ENCODE data around the gene PTPN9.
"Not testable (repeated sequence)": the region's sequence is repeated elsewhere in the genome, so short reads cannot be mapped to it uniquely, and the experiment has no call there.

Gene PTPN9

DNA sequence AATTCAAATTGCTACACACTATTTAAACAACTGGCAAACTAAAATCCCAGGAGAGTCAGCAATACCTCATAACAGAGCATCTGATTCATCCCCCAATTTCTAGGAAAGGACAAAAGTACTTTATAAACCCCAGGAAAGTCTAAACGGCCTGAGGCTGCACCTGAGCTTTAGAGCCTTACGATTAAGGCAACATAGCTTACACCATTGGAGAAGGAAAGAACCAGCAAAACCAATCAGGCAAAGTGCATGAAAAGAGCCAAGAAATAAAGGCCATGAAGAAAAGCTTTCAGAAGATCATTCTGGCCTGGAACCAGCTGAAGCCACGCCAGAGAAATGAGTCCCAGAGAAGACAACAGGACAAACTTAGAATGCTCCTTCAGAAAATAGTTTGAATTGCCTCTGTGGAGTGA, 48.1 kb downstream of the PTPN9 start:
- peak; percentile 38 for DNase-seq (ENCODE audit: low spot score)

DNA sequence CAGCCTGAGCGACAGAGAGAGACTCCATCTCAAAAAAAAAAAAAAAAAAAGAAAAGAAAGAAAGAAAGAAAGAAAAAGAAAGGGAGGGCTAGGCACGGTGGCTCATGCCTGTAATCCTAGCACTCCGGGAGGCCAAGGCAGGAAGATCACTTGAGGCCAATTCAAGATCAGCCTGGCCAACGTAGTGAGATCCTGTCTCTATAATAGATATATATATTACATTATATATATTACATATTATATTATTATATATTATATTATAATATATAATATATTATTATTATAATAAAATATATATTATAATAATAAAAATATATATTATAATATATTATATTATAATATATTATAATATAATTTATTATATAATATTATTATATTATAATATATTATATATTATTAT, 48.9 kb downstream of the PTPN9 start:
- no peak for DNase-seq (ENCODE audit: low spot score)

DNA sequence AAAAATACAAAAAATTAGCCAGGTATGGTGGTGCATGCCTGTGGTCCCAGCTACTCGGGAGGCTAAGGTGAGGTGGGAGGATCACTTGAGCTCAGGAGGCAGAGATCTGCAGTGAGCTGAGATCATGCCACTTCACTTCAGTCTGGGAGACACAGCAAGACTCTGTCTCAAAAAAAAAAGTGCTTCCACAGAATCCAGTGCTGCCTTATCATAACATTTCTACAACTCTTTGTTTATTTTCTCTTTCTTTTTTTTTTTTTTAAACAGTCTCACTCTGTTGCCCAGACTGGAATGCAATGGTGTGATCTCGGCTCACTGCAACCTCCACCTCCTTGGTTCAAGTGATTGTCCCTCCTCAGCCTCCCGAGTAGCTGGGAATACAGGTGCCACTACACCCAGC, 53.4 kb downstream of the PTPN9 start:
- not testable (repeated sequence) for DNase-seq (ENCODE audit: low spot score)

DNA sequence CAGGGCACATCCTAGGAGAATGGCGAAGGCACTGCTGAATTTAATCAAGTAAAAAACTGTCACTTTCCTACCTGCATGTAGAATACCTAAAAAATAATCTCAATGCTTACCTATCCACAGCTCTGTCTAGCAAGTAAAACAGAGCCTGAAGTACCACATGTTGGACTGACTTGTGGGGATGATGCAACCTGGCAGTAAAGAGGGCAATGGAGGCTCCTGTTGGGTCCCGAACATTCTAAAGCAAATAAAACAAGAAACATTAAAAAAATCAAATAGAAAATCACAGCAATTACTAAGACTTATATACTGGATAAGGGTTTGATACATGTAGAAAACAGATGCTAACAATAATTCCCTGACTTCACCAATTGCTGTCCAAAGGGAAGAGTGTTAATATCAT, 56.1 kb downstream of the PTPN9 start:
- no peak for DNase-seq (ENCODE audit: low spot score)

DNA sequence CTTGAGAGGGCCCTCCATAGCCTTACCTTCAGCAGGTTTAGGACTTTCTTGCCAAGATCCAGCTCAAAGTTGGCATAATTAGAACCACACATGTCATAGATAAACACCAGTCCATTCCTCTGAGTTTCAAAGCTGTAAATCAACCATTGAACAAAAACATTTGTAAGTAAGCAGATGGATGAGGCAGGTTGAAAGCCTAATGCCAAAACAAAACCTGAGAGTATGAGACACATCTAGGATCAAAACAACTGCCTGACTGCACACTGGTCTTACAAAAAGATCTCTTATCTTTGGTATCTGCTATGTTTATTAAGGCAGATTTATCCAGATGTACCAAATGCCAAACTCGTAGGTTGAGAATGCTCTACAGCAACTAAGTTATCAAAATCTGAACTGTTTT, 61.9 kb downstream of the PTPN9 start:
- no peak for DNase-seq (ENCODE audit: low spot score)

DNA sequence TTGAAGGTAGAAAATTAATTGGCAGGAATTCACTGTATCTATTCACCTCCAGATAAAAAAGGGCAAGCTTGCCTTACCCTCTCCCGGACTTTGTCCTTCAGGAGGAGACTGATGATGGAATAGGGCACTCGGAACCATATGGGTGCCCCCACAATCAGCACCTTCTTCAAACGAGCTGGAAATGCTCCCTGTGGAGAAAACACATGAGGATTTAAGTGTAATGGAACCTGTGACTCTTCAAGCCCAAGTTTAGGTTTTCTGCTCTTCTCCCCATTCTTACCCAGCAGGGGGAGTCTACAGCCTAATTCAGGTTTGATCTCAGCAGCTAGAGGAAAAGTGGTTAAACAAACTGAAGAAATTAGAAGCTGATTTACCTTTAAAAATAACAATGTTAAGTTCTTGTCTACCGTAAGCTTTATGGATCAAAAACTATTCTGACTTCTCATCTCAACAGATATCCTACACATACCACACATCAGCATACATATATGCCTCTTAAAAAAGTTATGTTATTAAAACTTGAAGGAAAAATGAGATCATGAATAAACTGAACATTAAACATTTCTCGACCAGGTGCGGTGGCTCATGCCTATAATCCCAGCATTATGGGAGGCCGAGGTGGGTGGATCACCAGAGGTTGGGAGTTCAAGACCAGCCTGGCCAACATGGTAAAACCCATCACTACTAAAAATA, 70.1 kb downstream of the PTPN9 start:
- DNase-seq (ENCODE audit: low spot score): no peak

DNA sequence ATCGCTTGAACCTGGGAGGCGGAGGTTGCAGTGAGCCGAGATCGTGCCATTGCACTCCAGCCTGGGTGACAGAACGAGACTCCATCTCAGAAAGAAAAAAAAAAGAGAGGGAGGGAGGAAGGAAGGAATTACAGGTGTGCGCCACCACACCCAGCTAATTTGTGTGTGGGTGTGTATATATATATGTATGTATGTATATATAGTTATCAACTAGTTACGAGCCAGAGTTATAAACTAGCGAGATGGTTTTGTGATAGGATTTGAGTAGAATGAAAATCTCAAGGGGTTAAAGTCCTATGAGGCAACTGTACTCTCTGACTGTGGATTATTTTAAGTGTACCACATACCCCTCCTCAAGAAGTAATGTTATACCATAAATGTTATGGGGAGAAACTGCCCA, 76.8 kb downstream of the PTPN9 start:
- DNase-seq (ENCODE audit: low spot score): no peak

DNA sequence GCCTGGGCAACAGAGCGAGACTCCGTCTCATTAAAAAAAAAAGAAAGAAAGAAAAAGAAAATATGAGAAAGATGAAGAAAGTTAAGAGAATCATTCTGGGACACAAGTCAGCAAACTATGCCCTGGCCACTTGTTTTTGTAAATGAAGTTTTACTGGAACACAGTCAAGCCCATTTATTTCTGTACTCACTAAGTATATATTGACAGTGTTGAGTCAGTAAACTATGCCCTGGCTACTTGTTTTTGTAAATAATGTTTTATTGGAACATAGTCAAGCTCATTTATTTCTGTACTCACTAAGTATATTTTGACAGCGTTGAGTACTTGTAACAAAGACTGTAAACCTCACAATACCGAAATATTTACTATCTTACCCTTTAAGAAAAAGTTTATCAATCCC, 85.4 kb downstream of the PTPN9 start:
- no peak for DNase-seq (ENCODE audit: low spot score)

DNA sequence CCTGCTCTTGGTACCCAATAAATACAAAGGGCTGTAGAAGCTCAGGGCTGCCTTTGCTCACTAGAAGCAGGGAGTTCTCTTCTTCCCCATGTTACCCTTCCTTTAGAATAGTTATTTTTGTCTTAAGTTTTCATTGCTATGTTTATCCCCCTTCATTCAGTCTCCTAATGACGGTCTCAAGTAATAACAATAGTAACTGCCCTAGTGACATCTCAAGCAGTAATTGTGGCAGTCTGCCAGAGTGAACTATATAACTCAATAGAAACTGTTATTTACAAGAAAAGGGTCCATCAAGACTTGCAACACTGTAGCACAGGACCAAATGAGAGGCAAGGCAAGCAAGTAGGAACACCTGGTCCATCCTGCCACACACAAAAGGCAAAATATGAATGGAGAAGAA, 95.2 kb downstream of the PTPN9 start:
- no peak for DNase-seq (ENCODE audit: low spot score)

DNA sequence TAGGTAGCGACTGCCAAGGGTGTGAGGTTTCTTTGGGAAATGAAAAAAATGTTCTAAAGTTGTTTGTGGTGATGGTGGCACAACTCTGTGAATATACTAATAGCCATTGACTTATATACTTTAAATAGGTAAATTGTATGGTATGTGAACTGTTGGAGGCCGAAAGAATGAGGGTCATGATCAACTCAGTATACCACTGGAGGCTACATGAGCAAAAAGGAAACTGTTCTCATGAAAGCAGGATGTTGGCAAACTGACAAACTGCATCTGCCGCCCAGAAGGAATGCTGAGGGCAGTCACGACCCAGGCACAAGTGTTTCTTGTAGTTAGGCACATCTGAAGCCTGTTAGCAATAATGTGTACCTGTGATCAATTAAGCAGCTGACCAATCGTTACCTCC, 95.6 kb downstream of the PTPN9 start:
- not testable (repeated sequence) for DNase-seq (ENCODE audit: low spot score)

DNA sequence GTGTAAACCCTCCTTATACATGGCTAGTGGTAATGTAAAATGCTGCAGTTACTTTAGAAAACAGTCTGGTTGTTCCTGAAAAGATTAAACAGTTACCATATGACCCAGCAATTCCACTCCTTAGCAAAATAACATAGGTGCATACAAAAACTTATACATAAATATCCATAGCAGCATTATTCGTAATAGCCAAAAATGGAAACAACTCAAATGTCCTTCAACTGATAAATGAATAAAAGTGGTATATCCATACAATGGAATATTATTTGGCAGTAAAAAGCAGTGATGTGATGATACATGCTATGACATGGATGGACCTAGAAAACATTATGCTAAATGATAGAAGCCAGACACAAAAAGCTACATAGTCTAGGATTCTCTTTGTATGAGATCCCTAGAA, 96.0 kb downstream of the PTPN9 start:
- DNase-seq (ENCODE audit: low spot score): no peak

DNA sequence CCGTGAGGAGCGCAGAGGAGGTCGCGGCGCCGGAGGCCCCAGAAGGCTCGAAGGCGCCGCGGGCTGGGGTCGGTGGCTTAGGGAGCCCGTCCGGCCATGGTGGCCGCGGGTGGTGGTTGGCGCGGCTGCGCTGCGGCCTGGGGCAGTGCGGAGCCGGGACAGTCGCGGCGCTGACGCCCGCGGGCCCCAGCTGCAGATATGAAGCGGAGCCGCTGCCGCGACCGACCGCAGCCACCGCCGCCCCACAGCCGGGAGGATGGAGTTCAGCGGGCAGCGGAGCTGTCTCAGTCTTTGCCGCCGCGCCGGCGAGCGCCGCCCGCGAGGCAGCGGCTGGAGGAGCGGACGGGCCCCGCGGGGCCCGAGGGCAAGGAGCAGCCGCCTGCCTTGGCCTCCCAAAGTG, 98.7 kb downstream of the PTPN9 start:
- DNase-seq (ENCODE audit: low spot score): not testable (repeated sequence)

DNA sequence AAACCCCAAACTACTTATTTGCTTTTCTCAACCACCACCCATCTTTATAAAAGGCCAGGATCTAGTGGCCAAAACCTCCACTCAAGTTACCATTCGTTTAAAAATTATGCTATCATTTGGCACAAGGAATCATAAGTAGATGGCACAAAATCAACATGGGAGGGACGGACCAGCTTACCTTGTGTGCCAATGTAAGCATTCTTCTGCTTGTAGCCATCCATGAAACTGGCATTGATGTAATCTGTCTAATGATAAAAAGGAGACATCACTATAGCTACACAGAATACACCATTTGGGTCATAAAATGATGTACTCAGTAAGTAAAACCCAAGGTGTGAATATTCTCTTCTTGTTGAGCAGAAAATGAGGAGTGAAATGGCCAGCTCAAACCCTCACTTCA, 99.4 kb downstream of the PTPN9 start:
- DNase-seq (ENCODE audit: low spot score): no peak

DNA sequence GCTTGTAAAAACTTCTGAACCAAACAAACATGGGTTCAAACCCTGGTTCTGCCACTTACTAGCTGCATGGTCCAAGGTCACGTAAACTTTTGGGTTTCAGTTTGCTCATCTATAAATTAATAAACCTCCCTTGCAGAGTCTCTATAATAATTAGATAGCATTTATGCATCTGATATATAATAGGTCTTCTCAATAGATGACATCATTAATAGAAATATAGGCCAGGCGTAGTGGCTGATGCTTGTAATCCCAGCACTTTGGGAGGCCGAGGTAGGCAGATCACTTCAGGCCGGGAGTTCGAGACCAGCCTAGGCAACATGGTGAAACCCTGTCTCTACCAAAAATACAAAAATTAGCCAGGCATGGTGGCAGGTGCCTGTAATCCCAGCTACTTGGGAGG, 102.0 kb downstream of the PTPN9 start:
- not testable (repeated sequence) for DNase-seq (ENCODE audit: low spot score)

DNA sequence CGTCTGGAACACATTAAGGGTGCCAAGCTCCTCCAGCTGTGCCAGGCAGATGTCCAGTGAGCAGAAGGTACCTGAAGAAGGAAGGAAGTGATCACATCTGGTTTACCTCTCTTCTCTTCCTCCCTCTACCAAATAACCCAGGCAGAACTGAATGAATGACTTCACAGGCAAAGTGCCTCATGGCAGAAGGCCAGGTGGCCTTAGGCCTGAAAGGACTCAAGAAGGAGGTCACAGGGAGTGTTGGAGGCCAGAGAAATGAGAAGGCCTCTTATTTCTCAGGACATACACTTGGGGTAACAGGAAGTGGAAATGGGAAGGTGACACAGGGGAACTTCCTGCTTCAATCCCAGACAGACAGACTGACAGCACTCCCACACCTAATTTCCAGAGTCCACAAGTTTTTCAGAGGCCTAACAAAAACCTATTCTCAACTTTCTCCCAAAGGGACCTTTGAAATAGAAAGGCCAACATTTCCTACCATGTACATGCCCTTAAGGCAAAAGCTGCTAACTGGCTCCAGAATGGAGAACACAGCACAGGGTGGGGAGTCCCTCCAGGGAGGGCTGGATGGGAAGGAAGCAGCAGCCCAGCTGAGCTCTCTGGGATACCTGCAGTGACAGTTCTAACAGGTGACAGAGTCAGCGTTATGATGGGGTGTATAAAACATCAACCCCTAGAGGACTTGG, 110.1 kb downstream of the PTPN9 start:
- no peak for DNase-seq (ENCODE audit: low spot score)

DNA sequence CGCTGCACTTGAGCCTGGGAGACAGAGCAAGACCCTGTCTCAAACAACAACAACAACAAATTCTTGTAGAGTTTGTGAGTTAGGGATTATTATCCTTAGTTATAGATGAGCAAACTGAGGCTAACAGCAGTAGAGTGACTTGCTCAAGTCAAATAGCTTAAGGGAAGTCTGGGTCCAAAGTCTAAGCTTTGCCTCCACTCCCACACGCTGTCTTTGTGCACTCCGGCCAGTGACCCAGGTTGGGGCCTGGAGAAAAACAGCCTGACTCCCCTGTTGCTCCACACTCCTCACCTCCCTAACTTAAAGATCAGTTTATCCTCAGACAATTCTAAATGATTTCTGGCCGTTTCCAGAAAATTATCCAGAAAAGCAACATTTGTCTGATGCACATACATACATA, 118.5 kb downstream of the PTPN9 start:
- DNase-seq (ENCODE audit: low spot score): no peak

DNA sequence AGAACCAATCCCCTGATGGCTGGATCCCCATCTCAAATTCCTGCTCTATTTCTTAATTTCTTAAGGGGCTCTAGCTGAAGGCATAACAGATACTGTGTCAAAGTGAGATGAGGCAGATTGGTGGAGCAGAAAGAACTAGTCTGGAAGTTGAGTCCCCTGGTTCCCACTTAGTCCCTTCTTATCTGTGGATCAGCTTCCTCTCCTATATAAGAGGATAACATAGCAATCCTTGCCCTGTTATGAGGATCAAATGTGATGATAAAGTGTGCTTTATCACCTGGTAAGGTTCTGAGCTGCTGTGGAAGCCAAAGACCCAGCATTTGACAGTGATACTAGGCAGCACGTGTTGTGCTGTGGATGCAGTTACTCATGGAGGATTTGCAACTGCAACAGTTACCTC, 119.5 kb downstream of the PTPN9 start:
- DNase-seq (ENCODE audit: low spot score): no peak

DNA sequence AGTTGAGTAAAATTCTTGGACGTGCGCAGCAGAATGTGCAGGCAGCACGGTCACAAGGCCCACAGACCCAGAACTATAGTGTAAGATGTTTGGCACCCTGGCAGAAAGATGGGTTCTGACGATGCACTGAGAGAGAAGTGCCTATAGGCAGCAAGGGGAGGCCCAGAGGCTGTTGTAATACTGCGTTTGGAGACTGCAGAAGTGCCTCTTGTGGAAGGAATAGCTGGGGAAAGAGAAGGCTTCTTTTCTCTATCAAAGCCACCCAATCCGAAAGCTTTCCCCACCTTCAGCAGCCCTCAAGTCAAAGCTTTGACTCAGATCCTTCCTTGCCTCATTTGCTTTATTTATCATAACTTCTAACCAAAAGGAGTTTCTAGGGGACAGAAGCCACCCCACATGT, 122.4 kb downstream of the PTPN9 start:
- no peak for DNase-seq (ENCODE audit: low spot score)

DNA sequence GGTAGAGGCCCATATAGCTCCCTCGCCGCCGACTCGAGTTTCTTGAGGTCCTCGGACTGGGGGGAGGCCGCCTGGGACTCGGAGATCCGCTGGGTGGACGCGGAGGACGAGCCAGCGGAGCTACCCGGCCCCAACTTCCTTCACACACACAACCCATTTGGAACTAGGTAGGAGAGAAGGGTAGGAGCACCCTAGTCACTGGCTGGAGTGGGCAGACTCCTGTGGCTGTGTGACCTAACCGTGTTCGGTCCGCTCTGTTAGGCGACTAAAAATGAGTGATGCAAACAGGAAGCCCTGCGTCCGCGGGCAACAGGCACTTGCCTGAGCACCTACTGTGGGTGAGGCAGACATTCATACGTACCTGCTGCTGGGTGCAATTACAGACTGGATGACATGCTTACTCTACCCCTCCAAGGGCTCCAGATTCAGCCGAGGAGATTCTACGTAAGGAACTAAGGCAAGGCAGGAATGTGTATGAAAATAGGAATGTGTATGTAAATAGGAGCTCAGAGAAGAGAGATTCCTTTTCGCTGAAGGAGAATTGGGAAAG, 123.1 kb downstream of the PTPN9 start:
- no peak for DNase-seq (ENCODE audit: low spot score)

DNA sequence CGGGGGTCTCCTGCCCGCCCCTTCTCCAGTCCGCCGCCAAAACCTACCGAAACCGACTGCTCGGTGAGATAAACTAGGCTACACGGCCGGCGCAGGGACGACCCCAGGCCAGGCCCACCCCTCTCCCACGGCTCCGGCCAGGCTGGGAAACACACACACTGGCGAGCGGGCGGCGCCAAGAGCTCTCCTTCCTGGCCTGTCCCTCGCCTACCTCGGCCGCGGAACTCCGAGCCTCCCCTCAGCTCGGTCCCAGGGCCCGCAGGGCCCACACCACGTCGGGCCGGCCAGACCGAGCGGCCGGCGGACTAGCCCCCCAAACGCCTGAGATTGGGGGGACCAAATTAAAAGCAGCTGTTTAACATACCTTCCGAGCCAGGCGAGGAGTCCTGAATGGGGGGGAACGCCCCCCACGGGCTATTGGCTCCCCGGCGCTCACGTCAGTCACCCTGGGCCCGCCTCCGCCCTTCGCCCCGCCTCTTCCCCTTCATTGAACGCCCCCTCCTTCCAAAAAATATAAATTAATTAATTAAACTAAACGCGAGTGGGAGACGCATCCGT, 123.6 kb downstream of the PTPN9 start:
- peak; percentile 90 for DNase-seq (ENCODE audit: low spot score)

DNA sequence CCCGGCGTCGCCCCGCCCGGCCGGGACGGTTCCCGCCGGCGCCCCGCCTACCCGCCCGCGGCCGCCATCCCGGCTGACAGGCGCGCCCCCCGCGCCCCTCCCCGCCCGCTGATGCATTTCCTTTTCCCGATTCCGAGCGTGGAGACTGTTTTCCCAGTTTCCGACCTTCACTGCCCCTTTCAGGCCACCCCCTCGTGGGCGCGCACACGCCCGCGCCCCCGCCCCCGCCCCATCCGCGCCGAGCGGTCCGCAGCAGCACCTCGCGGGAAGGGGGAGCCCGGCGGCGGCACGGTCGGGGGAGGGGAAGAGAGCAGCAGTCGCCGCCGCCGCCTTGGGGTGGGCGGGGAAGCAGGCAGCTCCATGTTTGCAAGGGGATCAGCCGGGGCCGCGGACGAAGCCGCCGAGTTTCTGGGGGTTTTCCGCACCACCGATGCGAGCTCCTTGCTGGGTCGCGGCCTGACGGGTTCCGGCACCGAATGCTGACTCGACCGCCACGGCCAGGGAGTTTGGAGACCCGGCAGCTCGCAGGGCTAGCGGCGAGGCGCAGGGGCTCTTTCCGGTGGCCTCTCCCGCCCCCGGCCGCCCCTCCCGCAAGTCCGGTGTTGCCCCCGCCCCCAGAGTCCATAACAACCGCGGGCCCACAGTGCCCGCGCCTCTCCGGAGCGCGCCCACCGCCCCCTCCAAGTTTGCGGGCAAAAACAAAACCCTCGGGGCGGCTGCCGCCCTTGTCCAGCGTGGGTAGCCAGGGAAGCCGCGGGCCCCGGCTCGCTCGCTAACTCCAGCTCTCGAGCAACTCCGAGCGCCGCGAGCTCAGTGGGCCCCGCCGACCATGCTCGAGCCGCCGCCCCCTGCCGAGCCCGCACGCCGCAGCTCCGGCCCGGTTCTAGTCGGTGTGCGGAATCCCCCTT, 124.4 kb downstream of the PTPN9 start:
- peak; percentile 21 for DNase-seq (ENCODE audit: low spot score)
